Transverse colon (tissue), 4 donors: Measurements from ENCODE around the gene ZNF280C. TPM values are rescaled to one million over a fixed set of nuclear protein-coding genes. Genes with fewer than 3 reads are reported as not detected.

ENCODE experiments used
- DNase-seq: peaks from one replicate; pipeline ENCODE4 v3.0.0-alpha.2; 2019
- H3K27ac ChIP-seq, 4 donors: fragments of 200-600 bp; sonication (generic); 2 replicates each; pipeline ENCODE4 v1.5.1; 2016 to 2018; ENCODE audit warnings: inconsistent platforms in 4 of 4
- H3K27me3 ChIP-seq: fragments of 200-600 bp; sonication (generic); 2 replicates; pipeline ENCODE4 v1.5.1; 2017; ENCODE audit warnings: inconsistent platforms
- H3K36me3 ChIP-seq, 4 donors: fragments of 200-600 bp; sonication (generic); 2 replicates each; pipeline ENCODE4 v1.5.1; 2017 to 2019; ENCODE audit warnings: inconsistent platforms in 4 of 4
- H3K4me1 ChIP-seq, 4 donors: fragments of 200-600 bp; sonication (generic); 2 replicates each; pipeline ENCODE4 v1.5.1; 2017 to 2020; ENCODE audit warnings: inconsistent platforms in 4 of 4
- H3K4me3 ChIP-seq, 4 donors: fragments of 200-600 bp; sonication (generic); 1 replicate in 1 of 4; 2 replicates in 3 of 4; pipeline versions ENCODE4 v1.5.1 to v1.6.1; 2017 to 2019; ENCODE audit warnings: inconsistent platforms in 4 of 4
- H3K9me3 ChIP-seq, 2 donors: fragments of 200-600 bp; sonication (generic); 2 replicates each; pipeline ENCODE4 v1.5.1; 2017 to 2019; ENCODE audit warnings: inconsistent platforms in 2 of 2
- CTCF ChIP-seq, 5 experiments: fragments of 200-600 bp in 3 of 5; fragments of 450-650 bp in 2 of 5; sonication (generic) in 3 of 5; IDR thresholded peaks; 1 replicate in 2 of 5; 2 replicates in 3 of 5; pipeline ENCODE4 v1.5.1; 2016 to 2017; ENCODE audit warnings: antibody characterized with exemption in 5 of 5, inconsistent platforms in 3 of 5, mild to moderate bottlenecking in 2 of 5, moderate library complexity in 1 of 5
- EP300 ChIP-seq: sonication (generic); formaldehyde crosslinking; IDR thresholded peaks from one replicate; pipeline ENCODE4 v1.6.1; 2017; ENCODE audit warnings: antibody characterized with exemption, low read depth
- POLR2A ChIP-seq: fragments of 450-650 bp; IDR thresholded peaks from one replicate; pipeline ENCODE4 v1.6.1; 2016; ENCODE audit warnings: antibody characterized with exemption, mild to moderate bottlenecking, moderate library complexity
- POLR2AphosphoS5 ChIP-seq, 3 donors: sonication (generic); formaldehyde crosslinking; IDR thresholded peaks; one replicate each; pipeline ENCODE4 v1.6.1; 2016; ENCODE audit warnings: antibody characterized with exemption in 3 of 3
- WGBS, 2 donors: methylation state at CpG; one replicate each; pipeline ENCODE4 v1.1.5; 2018; ENCODE audit warnings: low coverage in 1 of 2; 5-methylcytosine and 5-hydroxymethylcytosine counted together
- in situ Hi-C, 4 donors: fragments of 200-750 bp; cut with MboI; loops; one replicate each; pipeline versions ENCODE4 v1.15.0 to v1.15.1; 2017; ENCODE audit warnings: low sequenced_read_pairs in 3 of 4, low pct_ligation_motif_present in 1 of 4, low pct_unique_long_range_greater_than_20kb in 1 of 4
- intact Hi-C: fragments of 100-400 bp; cut with DNase I; formaldehyde crosslinking; loops from one replicate; pipeline ENCODE4 v1.15.1; 2023; ENCODE audit warnings: low total_unique reads
- total RNA-seq, 4 donors: library from RNA; depleted of rRNA; stranded (reverse); fragments of >200 nt; gene quantifications; one replicate each; pipeline ENCODE4 v1.1.0, GENCODE V29; 2016

The ZNF280C gene
- total RNA-seq, 4 donors from 2014 or later: 2.3 to 4.2 (median 3.2) TPM

GRCh38 chrX:130184857-130185256 lies 83.8 kb downstream of the ZNF280C start:
- in situ Hi-C loops: loop anchor here in 3 of 4 donors (25.0 kb wide), 4 partner anchors 98 to 573 kb away; partner anchors contain the start of gene UTP14A (in 1 of the 3)

GRCh38 chrX:130184168-130184567 lies 84.5 kb downstream of the ZNF280C start:
- H3K9me3 ChIP-seq: no peaks in the 10 kb centered on the region
- H3K4me3 ChIP-seq: no peak overlapping the region
- 86% methylated on average over 11 of the region's 11 CpGs; no CpG with 5 or more reads in 1 of the 2 donors for WGBS, 2 donors
- in situ Hi-C loops (loop anchor here in 3 of 4 donors (25.0 kb wide), 4 partner anchors 97 to 572 kb away; partner anchors contain the start of gene UTP14A (in 1 of the 3)), intact Hi-C loops (no loop called here)
- H3K27ac ChIP-seq: no peak overlapping the region
- DNase-seq: no peak
- H3K27me3 ChIP-seq: no peaks in the 10 kb centered on the region
- no peaks in the 10 kb centered on the region for H3K4me1 ChIP-seq
- H3K36me3 ChIP-seq: no peaks in the 10 kb centered on the region
- no peak for TF ChIP-seq POLR2AphosphoS5 (IDR thresholded peaks at IDR 0.05)
- TF ChIP-seq EP300: no peak
- no peak for TF ChIP-seq POLR2A
- TF ChIP-seq CTCF (IDR thresholded peaks at IDR 0.05): no peak

More at GRCh38 chrX:130184857-130185256, 83.8 kb downstream of the ZNF280C start:
- intact Hi-C loops: no loop called here
- Histone ChIP-seq H3K36me3 (no peaks in the 10 kb centered on the region), H3K4me3 (no peak overlapping the region), H3K9me3 (no peaks in the 10 kb centered on the region), H3K27me3 (no peaks in the 10 kb centered on the region), H3K4me1 (no peaks in the 10 kb centered on the region), H3K27ac (no peak overlapping the region)
- DNase-seq: no peak
- no peak for TF ChIP-seq POLR2A
- no peak for TF ChIP-seq POLR2AphosphoS5 (IDR thresholded peaks at IDR 0.05)
- 20 to 37% methylated on average over 1 to 2 of the region's 2 CpGs for WGBS, 2 donors

- 39 to 67% methylated on average over 3 to 7 of the region's 7 CpGs for WGBS, 2 donors
- Histone ChIP-seq H3K27me3 (no peaks in the 10 kb centered on the region), H3K4me3 (no peak overlapping the region), H3K9me3 (no peaks in the 10 kb centered on the region), H3K36me3 (no peaks in the 10 kb centered on the region), H3K27ac (no peak overlapping the region), H3K4me1 (no peaks in the 10 kb centered on the region)
- intact Hi-C loops (no loop called here), in situ Hi-C loops (loop anchor here in 3 of 4 donors (25.0 kb wide), 4 partner anchors 92 to 567 kb away; partner anchors contain the start of gene UTP14A (in 1 of the 3))
- no peak for TF ChIP-seq POLR2A
- no peak for TF ChIP-seq POLR2AphosphoS5 (IDR thresholded peaks at IDR 0.05)
- TF ChIP-seq CTCF (IDR thresholded peaks at IDR 0.05): no peak
- TF ChIP-seq EP300: no peak
- DNase-seq: no peak
These were observed 89.0 kb downstream of the ZNF280C start for GRCh38 chrX:130179579-130180215.

- H3K4me1 ChIP-seq: peaks cover 0 to 3% (median 0%) of the 10 kb centered on the region in 4 donors
- H3K9me3 ChIP-seq: no peaks in the 10 kb centered on the region
- 80% methylated on average over 5 of the region's 5 CpGs; no CpG with 5 or more reads in 1 of the 2 donors for WGBS, 2 donors
- intact Hi-C loops (no loop called here), in situ Hi-C loops (loop anchor here in 3 of 4 donors (25.0 kb wide), 4 partner anchors 92 to 567 kb away; partner anchors contain the start of gene UTP14A (in 1 of the 3))
- no peak overlapping the region for H3K4me3 ChIP-seq
- no peaks in the 10 kb centered on the region for H3K27me3 ChIP-seq
- no peaks in the 10 kb centered on the region for H3K36me3 ChIP-seq
- no peak overlapping the region for H3K27ac ChIP-seq
- TF ChIP-seq POLR2AphosphoS5 (IDR thresholded peaks at IDR 0.05): no peak
- DNase-seq: no peak
These were observed 89.5 kb downstream of the ZNF280C start for GRCh38 chrX:130179170-130179569.

GRCh38 chrX:130176942-130177341 lies 91.8 kb downstream of the ZNF280C start:
- in situ Hi-C loops: loop anchor here in 3 of 4 donors (25.0 kb wide), 4 partner anchors 90 to 565 kb away; partner anchors contain the start of gene UTP14A (in 1 of the 3)
- WGBS, 2 donors: 73% methylated on average over 4 of the region's 4 CpGs; no CpG with 5 or more reads in 1 of the 2 donors
- Histone ChIP-seq H3K9me3 (no peaks in the 10 kb centered on the region), H3K4me1 (peaks cover 0 to 3% (median under 1%) of the 10 kb centered on the region in 4 donors), H3K4me3 (no peak overlapping the region), H3K36me3 (no peaks in the 10 kb centered on the region), H3K27me3 (peaks cover 7% of the 10 kb centered on the region), H3K27ac (no peak overlapping the region)
- intact Hi-C loops: no loop called here
- DNase-seq: no peak
- TF ChIP-seq POLR2AphosphoS5 (IDR thresholded peaks at IDR 0.05) (no peak), POLR2A (no peak), EP300 (no peak), CTCF (IDR thresholded peaks at IDR 0.05) (no peak)
